GM18907 (cell line): ENCODE measurements around the gene TMC6.
"Not testable (repeated sequence)": the region's sequence is repeated elsewhere in the genome, so short reads cannot be mapped to it uniquely, and the experiment has no call there.

Experiments used
- ATAC-seq: cut with Tn5 transposase; IDR thresholded peaks from one replicate; pipeline ENCODE4 v1.9.1; 2021; ENCODE audit warnings: mild to moderate bottlenecking, moderate library complexity; ENCODE audit not compliant: unreplicated experiment

The TMC6 gene, protein sequence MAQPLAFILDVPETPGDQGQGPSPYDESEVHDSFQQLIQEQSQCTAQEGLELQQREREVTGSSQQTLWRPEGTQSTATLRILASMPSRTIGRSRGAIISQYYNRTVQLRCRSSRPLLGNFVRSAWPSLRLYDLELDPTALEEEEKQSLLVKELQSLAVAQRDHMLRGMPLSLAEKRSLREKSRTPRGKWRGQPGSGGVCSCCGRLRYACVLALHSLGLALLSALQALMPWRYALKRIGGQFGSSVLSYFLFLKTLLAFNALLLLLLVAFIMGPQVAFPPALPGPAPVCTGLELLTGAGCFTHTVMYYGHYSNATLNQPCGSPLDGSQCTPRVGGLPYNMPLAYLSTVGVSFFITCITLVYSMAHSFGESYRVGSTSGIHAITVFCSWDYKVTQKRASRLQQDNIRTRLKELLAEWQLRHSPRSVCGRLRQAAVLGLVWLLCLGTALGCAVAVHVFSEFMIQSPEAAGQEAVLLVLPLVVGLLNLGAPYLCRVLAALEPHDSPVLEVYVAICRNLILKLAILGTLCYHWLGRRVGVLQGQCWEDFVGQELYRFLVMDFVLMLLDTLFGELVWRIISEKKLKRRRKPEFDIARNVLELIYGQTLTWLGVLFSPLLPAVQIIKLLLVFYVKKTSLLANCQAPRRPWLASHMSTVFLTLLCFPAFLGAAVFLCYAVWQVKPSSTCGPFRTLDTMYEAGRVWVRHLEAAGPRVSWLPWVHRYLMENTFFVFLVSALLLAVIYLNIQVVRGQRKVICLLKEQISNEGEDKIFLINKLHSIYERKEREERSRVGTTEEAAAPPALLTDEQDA

DNA sequence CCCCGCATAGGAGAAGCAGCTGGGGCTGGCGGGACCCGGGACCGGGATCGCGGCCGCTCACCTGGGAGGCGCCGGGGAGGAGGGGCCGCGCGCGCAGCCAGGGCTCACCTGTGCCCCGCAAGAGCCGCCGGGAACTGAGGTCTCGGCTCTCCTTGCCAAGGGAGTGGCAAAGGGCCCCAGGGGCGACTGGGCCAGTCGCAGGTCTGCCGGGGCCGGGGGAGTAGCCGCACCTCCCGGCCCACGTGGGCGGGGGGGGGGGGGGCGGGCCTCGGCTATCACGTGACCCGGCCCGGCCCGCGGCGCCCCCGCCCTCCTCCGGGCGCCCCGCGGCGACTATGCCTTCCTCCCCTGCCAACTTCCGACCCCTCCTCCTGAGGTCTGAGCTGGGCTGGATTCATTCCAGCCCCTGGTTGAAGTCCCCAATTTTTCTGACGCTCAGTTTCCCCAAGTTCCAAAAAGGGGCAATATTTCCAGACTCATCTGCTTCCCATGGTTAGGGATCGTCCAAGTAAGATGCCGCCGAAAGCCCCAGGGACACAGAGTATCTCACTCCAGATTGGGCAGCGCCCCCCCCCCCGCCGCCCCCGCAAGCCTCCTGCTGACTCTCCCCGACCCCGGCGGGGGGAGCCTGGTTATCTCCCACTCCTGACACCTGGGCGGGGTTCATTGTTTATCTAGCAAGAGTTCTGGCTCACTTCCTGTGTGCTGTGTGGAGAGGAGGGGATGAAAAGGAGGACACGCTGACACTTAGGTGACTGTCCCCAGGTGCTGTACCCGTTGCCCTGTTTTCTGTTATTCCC lies at the start of gene TMC6:
Gene TMC6, minus strand, starts transcription at position 205 of the 800 bp plus-strand sequence. CDS start 1,923 bp downstream, outside the sequence.
- ATAC-seq: peak; percentile 17

DNA sequence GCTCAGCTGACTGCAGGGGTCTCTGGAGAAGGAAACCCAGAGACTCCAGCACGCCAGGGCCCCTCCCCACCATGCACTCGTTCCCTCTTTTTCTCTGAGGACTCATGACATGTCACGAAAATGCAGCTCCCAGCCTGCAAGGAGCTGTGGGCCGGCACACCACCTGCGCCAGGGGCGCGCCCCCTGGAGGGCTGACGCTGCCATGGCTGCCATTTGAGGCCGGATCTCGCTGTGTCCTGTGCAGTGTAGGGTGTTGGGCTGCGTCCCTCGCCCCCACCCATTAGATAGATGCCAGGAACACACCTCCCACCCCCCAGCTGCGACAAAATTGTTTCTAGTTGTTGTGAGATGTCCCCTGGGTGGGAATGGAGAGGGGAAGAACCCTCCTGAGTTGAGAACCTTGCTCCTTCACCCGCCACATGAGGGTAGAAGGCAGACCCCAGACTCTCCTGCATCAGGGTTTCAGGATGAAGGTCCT lies 48.0 kb upstream of the TMC6 start:
- peak; percentile 39 for ATAC-seq

DNA sequence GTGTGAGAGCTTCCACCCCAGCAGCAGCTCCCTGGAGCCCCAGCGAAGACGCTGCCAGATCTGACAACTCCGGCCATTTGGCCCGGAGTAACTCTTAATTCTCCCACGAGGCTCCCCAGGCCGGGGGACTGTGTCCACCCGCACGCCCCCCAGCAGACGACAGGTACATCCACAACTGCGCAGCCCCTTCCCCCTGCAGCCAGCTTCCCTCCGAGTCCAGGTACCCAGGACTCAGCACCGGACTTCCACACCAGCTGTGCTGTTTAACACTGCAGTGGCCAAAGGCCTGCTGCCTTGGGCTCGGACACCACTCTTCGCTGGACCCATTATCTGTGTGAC lies 47.1 kb upstream of the TMC6 start:
- no peak for ATAC-seq

DNA sequence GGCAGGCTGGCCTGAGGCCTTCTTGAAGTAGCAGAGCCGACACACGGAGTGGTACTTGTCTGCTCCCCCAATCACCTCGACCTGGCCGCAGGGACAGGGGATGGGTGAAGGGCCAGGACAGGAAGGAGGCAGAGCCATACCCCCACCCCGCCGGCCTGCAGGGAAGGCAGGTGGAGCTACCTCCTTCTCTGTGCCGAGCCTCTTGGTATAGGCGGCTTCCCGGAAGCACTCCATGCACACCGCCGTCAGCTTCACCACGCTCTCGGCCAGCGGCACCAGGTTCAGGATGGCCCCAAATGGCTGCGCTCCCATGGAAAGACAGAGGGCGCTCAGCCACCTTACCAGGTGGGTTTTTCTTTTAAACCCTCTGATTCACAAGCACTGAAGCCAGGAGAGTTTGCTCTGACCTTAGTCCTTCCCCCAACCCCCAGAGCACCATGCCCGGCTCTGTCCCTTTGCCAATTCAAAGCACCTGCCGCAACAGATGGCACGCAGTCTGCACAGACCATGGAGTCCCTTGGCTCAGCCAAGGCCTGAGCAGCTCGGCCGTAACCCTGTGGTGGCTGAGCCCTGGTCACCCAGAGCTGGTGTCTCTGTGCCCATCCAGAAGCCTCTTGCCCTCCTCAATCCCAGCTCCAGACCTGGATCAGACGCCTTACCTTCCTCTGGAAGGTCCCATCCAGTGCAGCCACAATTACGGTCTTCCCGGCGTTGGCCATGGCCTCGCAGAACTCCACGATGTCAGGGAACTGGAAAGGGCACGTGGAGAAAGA lies 46.5 kb upstream of the TMC6 start:
- no peak for ATAC-seq

DNA sequence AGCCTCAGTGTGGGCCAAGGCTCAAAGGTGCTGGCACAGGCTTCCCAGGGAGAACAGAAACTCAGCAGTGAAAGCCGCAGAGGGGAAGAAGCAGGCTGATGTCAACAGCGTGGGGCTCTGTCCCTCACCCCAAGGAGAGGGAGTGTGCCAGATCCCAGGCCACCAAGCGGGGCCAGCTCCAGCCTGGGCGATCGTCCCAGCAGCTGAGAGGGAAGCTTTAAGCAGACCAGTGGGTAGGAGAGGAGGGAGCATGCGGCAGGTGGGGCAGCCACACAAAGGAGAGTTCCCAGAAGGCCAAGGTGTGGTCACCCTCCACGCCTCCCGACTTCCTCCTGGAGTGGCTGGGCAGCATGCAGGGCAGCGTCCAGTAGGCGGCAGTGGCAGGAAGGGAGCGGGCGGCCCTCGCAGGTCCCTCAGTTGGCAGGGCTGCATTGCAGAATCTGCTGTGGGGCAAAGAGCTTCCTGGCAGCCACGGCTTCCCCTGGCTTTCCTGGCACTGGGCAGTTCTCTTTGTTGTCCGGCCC lies 45.9 kb upstream of the TMC6 start:
- no peak for ATAC-seq

DNA sequence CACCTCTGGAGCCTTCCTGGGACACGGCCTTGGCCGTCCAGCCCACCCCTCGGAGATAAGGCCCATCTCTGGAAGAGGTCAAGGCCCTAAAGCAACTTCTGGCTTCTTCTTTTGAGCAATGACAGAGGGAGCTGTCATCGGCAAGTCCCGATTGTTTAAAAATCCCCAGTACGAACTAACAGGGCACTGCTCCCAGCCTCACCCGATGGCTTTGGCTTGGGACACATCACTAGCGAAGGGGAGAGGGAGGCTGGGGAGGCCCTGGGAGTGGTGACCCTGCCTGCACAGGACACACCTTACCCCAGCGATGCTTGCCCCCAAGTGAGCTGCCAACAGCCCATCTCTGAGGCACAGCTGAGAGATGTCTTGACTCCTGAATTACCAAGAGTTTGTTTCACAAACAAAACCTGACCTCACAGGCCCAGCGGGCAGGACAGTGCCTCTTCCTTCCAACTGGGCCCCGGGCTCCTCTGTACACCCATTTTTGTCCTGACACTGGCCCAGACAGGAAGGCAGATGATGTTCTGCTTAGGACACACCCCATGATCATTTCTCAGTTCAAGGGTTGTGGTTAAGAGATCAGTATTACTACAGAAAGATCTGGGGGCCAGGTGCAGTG lies 44.7 kb upstream of the TMC6 start:
- no peak for ATAC-seq

DNA sequence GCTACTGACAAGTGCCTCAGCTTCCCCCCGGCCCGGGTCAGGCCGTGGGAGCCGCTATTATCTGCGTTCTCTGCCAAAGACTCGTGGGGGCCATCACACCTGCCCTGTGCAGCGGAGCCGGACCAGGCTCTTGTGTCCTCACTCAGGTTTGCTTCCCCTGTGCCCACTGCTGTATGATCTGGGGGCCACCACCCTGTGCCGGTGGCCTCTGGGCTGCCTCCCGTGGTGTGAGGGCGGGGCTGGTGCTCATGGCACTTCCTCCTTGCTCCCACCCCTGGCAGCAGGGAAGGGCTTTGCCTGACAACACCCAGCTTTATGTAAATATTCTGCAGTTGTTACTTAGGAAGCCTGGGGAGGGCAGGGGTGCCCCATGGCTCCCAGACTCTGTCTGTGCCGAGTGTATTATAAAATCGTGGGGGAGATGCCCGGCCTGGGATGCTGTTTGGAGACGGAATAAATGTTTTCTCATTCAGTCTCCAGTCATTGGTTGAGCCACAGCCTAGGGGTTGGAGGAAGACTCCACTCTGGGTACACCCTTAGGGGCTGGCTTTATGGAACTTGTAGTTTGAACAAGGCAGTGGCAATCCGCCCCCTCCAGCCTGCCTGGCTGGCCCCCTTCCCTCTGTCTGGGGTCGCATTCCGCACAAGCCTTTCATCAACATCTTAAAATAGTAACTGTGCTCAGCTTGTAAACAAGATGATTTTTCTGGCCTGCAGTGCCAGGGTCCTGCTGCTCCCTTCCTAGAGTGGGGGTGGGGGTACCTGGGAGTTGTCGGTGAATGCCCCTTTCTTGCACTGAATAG lies 43.9 kb upstream of the TMC6 start:
- no peak for ATAC-seq

DNA sequence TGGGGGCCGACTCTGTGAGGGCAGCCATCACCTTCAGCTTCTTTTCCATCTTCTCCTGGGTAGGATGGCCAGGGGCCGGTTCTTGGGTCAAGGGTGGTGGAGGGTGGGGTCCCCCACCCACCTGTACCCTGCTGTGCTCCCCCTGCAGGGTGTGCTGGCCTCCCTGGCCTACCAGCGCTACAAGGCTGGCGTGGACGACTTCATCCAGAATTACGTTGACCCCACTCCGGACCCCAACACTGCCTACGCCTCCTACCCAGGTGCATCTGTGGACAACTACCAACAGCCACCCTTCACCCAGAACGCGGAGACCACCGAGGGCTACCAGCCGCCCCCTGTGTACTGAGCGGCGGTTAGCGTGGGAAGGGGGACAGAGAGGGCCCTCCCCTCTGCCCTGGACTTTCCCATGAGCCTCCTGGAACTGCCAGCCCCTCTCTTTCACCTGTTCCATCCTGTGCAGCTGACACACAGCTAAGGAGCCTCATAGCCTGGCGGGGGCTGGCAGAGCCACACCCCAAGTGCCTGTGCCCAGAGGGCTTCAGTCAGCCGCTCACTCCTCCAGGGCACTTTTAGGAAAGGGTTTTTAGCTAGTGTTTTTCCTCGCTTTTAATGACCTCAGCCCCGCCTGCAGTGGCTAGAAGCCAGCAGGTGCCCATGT lies 43.2 kb upstream of the TMC6 start:
- not testable (repeated sequence) for ATAC-seq

DNA sequence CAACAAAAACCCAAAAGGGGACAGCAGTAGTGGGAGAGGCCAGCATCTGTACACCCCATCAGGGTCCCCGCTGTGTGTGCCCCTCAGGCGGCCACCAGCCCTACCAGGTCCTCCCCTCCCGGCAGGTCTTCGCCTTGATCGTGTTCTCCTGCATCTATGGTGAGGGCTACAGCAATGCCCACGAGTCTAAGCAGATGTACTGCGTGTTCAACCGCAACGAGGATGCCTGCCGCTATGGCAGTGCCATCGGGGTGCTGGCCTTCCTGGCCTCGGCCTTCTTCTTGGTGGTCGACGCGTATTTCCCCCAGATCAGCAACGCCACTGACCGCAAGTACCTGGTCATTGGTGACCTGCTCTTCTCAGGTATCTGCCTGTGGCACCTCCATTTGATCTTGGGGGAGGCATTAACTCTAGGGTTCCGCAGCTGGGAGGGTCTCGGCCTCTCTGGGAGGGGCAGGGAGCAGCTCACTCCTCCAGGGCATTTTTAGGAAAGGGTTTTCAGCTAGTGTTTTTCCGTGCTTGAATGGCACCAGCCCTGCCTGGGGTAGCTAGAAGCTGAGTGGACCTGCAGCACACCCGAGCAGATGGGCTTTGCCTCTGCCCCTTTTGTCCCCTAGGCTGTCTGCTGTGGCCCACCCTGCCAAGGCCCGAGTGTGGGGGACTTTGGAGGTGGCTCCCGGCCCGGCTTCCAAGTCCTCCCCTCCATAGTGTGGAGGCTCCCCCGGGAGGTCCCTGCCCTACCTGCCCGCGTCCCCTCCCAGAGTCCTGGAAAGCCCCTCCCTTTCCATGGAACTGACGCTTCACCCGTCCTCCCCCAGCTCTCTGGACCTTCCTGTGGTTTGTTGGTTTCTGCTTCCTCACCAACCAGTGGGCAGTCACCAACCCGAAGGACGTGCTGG lies 42.4 kb upstream of the TMC6 start:
- ATAC-seq: no peak

DNA sequence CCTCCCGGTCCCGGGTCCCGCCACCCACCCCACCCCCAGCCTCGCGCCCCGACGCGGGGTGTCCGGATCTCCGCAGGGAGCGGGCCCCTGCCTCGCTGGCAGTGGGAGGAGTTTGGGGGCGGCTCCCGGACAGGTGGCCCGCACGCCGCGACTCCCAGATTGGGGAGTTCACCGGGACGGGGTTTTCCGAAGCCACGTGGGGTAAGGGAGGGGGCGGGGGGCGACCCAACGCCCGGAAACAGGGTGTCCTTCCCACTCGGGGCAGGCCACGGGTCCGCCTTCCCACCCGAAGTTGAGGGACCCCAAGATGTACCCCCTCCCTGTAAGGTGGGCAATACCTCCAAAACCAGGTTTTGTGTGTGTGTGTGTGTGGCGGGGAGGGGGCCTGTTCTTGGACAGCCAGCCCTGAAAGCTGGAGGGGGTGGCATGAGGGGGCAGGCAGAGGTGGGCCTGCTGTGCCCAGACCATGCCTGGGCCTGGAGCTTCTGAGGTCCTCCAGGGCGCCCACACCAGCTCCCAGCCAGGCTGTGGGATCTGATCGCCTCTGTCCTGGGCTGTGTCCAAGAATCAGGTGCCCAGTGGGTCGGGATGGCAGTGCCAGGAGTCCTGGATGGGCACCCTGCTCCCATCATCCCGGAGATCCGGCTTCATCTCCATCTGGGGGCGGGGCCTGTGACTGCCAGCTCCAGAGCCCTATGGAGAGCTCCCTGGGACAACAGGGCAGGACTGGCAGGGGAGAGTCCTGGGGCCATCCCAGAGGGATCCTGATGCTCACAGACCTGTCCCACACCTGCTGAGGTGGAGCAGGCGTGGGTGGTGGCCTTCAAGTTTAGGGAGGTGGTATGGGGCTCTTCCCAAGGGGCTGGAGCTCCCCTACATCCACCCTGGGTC lies 40.6 kb upstream of the TMC6 start:
- peak; percentile 25 for ATAC-seq

DNA sequence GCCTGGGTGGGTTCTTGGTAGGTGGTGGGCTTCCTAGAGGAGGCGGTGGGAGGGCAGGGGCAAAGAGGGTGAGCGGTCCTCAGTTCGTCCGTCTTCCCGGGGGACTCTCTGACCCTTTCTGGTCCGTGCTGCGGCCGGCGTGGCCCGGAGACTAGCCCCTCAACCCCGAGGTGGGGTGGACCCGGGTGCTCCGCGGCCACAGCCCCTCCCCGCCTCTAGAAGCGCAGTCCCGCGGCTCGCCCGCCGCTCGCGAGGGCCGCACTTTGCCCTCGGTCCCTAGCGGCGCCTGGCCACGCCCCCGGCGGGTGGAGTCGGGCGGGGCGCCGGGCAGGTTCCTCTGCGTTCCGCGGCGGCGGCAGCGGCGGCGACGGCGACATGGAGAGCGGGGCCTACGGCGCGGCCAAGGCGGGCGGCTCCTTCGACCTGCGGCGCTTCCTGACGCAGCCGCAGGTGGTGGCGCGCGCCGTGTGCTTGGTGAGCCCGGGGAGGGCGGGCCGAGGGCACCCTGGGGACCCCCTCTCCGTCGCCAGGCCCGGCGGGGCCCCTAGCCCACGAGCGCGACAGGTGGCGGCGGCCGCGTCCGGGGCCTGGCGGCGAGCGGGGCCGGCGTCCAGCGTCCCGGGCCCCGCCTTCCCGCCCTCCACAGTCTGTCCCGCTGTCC lies 39.8 kb upstream of the TMC6 start, which contains the start of gene SYNGR2:
Gene SYNGR2, plus strand, starts transcription at position 340 of the 661 bp plus-strand sequence. Its CDS starts 36 bp downstream, at position 376.
- ATAC-seq: peak; percentile 47

DNA sequence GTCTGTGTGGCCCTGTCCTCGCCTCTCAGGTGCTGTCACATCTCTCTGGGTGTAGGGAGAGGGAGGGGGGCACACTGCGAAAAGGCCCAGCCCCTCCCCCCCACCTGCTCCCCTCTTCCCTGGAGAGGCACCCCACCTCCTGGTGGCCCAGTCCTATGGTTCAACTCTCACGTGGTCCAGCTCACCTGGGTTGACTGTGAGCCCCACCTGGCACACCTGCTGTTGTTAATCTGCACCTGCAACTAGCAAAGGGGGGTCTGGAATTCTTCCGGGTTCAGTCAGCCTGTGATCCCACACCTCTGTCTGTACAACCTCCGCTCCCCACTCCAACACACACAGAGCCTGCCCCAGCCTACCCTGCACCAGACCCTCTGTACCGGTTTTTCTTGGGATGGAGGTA lies 37.9 kb upstream of the TMC6 start:
- no peak for ATAC-seq

DNA sequence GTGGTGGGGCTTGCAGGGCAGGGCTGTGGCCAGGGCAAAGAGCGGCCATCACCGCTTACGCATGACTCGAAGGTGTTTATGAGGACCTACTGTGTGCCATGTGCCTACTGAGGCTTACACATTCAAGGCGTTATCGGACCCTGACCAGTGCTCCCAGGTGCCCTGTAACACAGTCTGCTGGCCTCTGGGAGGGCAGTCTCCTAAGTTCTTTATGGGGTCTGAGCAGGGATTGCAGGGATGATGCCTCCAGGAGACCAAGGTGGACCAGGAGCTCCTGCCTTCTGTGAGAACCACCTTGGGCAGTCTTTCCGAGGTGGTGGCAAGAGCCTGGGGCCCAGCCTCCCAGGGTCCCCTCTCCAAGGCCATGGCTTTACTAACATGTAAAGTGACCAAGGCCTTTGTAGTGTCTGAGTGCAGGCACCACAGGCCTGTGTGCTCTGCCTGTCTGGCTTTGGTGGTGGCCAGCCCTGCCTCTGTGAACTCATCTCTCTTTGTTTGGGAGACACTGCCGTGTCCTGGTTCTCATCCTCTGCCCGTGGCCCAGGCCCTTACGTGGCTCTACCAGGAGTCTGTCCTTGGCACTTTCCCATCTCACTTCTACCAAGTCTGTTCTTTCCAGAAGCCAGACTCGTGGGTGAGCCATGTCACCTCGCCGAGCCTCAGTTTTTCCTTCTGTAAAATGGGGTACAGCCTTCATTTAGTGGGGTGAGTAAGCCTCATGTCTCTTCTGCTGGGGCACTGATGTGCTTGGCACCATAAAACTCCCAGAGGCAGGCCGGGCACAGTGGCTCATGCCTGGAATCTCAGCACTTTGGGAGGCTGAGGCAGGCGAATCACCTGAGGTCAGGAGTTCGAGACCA lies 36.4 kb upstream of the TMC6 start:
- ATAC-seq: no peak

DNA sequence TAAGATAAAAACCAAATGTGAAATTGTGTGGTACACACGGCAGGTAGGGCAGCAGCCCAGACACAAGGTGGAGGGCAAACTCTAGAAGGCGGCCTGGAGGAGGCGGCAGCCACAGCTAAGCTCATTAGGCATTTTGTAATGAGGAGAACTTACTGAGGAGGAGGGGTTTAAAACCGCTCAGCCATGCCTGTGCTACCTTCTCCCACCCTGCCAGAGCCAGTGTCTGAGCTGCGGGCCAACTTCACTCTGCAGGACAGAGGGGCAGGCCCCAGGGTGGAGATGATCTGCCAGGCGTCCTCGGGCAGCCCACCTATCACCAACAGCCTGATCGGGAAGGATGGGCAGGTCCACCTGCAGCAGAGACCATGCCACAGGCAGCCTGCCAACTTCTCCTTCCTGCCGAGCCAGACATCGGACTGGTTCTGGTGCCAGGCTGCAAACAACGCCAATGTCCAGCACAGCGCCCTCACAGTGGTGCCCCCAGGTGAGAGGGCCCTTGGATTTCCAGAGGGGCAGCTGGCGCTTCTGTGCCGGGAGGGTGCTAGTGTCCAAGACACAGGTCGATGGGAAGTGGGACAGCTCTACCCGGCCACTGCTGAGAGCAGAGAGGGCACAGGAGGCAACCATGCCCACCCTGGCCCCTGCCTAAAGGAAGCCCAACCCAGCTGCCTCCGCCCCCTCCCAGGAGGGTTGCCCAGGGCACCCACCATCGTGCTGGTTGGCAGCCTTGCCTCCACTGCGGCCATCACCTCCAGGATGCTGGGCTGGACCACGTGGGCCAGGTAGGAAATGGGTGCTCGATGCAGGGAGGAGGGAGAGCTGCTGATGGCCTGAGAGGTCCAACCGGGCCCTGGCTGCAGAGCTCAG lies 35.6 kb upstream of the TMC6 start:
- ATAC-seq: no peak
